ENCODE measurements around the gene BMP6. TPM values are rescaled to one million over a fixed set of nuclear protein-coding genes. Genes with fewer than 3 reads are reported as not detected.

Gene BMP6
- polyA plus RNA-seq, 1 experiment = 0.77 TPM

GRCh38 chr6:7749478-7749877 lies 23.6 kb downstream of the BMP6 start:
- Histone ChIP-seq H3K27me3 (ENCODE audit: control insufficient read depth, insufficient read depth, low read length) (peaks cover 6% of the 10 kb centered on the region), H3K4me3 (ENCODE audit: low read depth, low read length) (no peak overlapping the region), H3K9me3 (ENCODE audit: control insufficient read depth, insufficient read depth, low read length) (no peaks in the 10 kb centered on the region), H3K27ac (ENCODE audit: low read depth, low read length) (no peak overlapping the region)
- no peak for TF ChIP-seq CTCF (IDR thresholded peaks at IDR 0.05; ENCODE audit: low read depth, low read length)
- CTCF ChIA-PET = interaction anchor here (1.7 kb wide), 1 partner anchor 27 kb away, joined by 5 read pairs; no protein-coding TSS in a partner anchor
- POLR2A ChIA-PET = no interaction called here
- DNase-seq (ENCODE audit: low read depth, low spot score) = no peak

GRCh38 chr6:7750197-7750596 lies 24.3 kb downstream of the BMP6 start:
- Histone ChIP-seq H3K4me3 (ENCODE audit: low read depth, low read length) (no peak overlapping the region), H3K9me3 (ENCODE audit: control insufficient read depth, insufficient read depth, low read length) (no peaks in the 10 kb centered on the region), H3K27me3 (ENCODE audit: control insufficient read depth, insufficient read depth, low read length) (peaks cover 6% of the 10 kb centered on the region), H3K27ac (ENCODE audit: low read depth, low read length) (no peak overlapping the region)
- ChIA-PET CTCF (interaction anchor here (0.5 to 1.7 kb wide), 3 partner anchors 14 to 52 kb away, joined by 3 to 5 read pairs (median 3); no protein-coding TSS in a partner anchor), POLR2A (no interaction called here)
- TF ChIP-seq CTCF (IDR thresholded peaks at IDR 0.05; ENCODE audit: low read depth, low read length) = no peak
- no peak for DNase-seq (ENCODE audit: low read depth, low spot score)

GRCh38 chr6:7758456-7758855 lies 32.6 kb downstream of the BMP6 start:
- ChIA-PET POLR2A (no interaction called here), CTCF (no interaction called here)
- Histone ChIP-seq H3K4me3 (ENCODE audit: low read depth, low read length) (no peak overlapping the region), H3K27ac (ENCODE audit: low read depth, low read length) (no peak overlapping the region), H3K27me3 (ENCODE audit: control insufficient read depth, insufficient read depth, low read length) (no peaks in the 10 kb centered on the region), H3K9me3 (ENCODE audit: control insufficient read depth, insufficient read depth, low read length) (no peaks in the 10 kb centered on the region)
- DNase-seq (ENCODE audit: low read depth, low spot score) = peak; percentile 20
- no peak for TF ChIP-seq CTCF (IDR thresholded peaks at IDR 0.05; ENCODE audit: low read depth, low read length)

- TF ChIP-seq CTCF (IDR thresholded peaks at IDR 0.05; ENCODE audit: low read depth, low read length) = no peak
- DNase-seq (ENCODE audit: low read depth, low spot score) = no peak
- CTCF ChIA-PET = interaction anchor here (2.2 kb wide), 1 partner anchor 36 kb away, joined by 8 read pairs; no protein-coding TSS in a partner anchor
- H3K27ac ChIP-seq (ENCODE audit: low read depth, low read length) = no peak overlapping the region
- no peaks in the 10 kb centered on the region for H3K27me3 ChIP-seq (ENCODE audit: control insufficient read depth, insufficient read depth, low read length)
- H3K4me3 ChIP-seq (ENCODE audit: low read depth, low read length) = no peak overlapping the region
- no peaks in the 10 kb centered on the region for H3K9me3 ChIP-seq (ENCODE audit: control insufficient read depth, insufficient read depth, low read length)
- POLR2A ChIA-PET = no interaction called here
Observed at GRCh38 chr6:7759320-7759719, 33.4 kb downstream of the BMP6 start.

- POLR2A ChIA-PET = interaction anchor here (0.6 kb wide), 1 partner anchor 26 kb away, joined by 3 read pairs; no protein-coding TSS in a partner anchor
Observed at GRCh38 chr6:7761051-7761450, 35.2 kb downstream of the BMP6 start.

More at GRCh38 chr6:7761051-7761450, 35.2 kb downstream of the BMP6 start:
- TF ChIP-seq CTCF (IDR thresholded peaks at IDR 0.05; ENCODE audit: low read depth, low read length) = no peak
- Histone ChIP-seq H3K4me3 (ENCODE audit: low read depth, low read length) (no peak overlapping the region), H3K27ac (ENCODE audit: low read depth, low read length) (no peak overlapping the region), H3K9me3 (ENCODE audit: control insufficient read depth, insufficient read depth, low read length) (no peaks in the 10 kb centered on the region; the same call in 1 of the 2 replicates), H3K27me3 (ENCODE audit: control insufficient read depth, insufficient read depth, low read length) (no peaks in the 10 kb centered on the region)
- no peak for DNase-seq (ENCODE audit: low read depth, low spot score)
- CTCF ChIA-PET = interaction anchor here (2.2 kb wide), 1 partner anchor 38 kb away, joined by 8 read pairs; no protein-coding TSS in a partner anchor

Data from AG04450 (cell line).